DMS53 (cell line): ENCODE results near the gene ERBB4.

ENCODE experiments used
- DNase-seq: peaks from one replicate; lab custom pipeline; 2025; lab: John Stamatoyannopoulos, UW

ERBB4 gene

DNA sequence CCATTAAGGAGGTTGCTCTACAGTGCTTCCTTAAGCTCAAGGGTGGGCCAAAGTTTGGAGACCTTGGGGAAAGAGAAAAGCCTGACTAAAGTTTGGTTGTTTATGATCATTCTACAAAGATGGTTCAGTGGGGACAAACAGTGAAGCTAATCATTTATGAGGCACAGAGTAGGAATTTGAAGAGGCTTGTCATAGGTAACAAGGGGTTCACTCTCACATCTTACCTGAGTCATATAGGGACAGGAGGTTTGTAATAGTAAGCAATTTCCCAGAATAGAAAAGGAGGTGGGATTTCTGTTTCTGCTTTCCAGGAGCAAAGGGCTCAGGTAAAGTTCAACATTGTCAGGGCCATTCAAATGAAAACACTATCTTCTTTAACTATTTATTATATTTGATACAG, 1194.3 kb downstream of the ERBB4 start:
- DNase-seq: no peak

DNA sequence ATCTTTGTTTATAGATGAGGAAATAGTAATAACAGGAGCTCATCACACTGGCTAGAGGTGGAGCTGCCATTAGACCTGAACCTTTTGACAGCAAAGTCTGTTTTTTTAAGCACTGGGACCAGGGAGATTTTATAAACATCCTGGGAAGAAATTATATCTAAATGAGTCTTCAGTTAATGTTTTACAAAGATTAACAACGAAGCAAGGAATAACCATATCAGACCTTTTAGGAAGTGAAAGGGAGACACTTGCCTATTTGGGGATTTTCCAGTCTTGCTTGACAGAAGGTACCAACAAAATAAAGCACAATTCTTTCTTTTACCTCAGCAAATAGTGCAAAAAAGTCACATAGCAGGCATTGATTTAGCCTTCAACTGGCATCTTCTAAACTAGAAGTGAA, 1205.2 kb downstream of the ERBB4 start:
- DNase-seq: no peak

DNA sequence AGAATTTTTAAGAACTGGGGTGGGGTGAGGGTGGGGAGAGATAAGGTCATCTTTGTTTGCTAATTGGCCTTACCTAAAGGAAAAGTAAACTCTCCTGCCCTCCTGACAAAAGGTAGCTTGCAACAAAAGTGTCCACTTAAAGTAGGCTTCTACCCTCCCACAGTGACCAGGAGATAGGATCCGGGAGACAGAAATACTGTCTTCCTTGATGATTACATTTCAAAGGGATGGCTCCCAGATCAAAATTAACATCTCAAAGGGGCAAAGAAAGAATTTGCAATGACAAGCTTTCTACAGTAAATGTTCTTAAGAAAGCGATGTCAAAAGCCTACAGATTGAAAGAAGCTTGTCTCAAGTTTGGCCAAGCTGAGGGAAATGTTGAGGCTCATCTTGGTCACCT, 1206.9 kb downstream of the ERBB4 start:
- no peak for DNase-seq

- DNase-seq: no peak
These were observed 1208.7 kb downstream of the ERBB4 start for GRCh38 chr2:211329882-211330281.

GRCh38 chr2:211329421-211329820, 1209.2 kb downstream of the ERBB4 start:
- DNase-seq: no peak

GRCh38 chr2:211328126-211328525, 1210.5 kb downstream of the ERBB4 start:
- no peak for DNase-seq
